LHCN-M2 (cell line): Measurements from ENCODE around the gene ASB7. TPM values are rescaled to one million over a fixed set of nuclear protein-coding genes. Genes with fewer than 3 reads are reported as not detected.
A peak's percentile ranks its signal among the peaks of the same experiment; 100 is the strongest.

Experiments used
- DNase-seq: peaks from one replicate; pipeline ENCODE4 v3.0.0-alpha.2; 2012; ENCODE audit warnings: low read depth
- total RNA-seq: library from RNA; depleted of rRNA; stranded (reverse); fragments of >200 nt; gene quantifications from 2 replicates; pipeline ENCODE4 v1.2.3, GENCODE V29; 2014; rRNA removed

ASB7 gene
- total RNA-seq, 1 experiment from 2014 or later, result 11.0 TPM

DNA sequence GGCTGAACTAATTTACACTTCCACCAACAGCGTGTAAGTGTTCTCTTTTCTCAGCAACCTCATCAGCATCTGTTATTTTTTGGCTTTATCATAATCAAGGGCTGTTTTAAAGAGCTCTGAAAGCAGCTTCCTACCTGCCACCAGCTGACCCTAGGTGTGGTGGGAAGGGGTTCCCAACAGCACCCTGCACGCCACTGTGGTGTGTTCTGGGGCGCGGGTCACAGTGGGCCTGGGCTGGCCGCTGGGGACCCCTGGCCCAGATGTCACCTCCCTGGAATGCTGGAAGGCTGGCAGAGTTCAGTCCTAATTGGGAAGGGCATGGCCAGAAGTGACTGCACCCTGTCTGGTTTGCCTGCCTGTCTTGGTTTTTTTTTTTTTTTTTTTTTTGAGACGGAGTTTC lies 82.2 kb downstream of the ASB7 start:
- no peak for DNase-seq

DNA sequence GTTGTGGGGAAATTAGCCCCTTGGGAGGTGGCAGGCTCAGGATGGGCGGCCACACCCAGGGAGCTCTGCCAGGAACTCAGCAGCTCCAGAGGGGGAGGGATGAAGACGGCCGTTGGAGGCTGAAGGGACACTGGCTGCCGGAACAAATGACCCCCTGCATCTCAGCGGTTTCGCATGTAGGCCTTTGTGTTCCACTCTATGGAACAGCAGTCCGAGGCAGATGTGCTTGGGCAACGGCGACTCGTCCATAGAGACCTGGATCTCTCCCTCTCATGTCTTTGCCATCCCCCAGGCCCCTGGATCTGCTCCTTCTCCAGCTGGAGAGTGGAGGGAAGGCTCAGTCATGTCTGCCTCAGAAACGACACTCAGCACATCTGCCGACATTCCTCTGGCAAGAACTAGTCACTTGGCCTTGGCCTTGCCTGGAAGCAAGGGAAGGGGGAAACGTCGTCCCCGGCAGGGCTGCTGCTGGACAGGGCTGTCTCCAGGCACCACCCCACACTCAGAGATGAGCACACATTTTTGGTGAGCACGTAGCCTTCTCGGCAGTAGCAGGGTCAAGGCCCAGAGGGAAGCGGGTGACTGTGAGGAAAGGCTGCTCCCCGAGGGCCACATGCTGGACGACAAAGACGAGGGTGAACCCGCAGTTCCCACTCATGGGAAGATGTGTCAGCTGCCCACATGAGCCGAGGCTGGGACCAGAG lies 83.8 kb downstream of the ASB7 start:
- DNase-seq, result no peak

DNA sequence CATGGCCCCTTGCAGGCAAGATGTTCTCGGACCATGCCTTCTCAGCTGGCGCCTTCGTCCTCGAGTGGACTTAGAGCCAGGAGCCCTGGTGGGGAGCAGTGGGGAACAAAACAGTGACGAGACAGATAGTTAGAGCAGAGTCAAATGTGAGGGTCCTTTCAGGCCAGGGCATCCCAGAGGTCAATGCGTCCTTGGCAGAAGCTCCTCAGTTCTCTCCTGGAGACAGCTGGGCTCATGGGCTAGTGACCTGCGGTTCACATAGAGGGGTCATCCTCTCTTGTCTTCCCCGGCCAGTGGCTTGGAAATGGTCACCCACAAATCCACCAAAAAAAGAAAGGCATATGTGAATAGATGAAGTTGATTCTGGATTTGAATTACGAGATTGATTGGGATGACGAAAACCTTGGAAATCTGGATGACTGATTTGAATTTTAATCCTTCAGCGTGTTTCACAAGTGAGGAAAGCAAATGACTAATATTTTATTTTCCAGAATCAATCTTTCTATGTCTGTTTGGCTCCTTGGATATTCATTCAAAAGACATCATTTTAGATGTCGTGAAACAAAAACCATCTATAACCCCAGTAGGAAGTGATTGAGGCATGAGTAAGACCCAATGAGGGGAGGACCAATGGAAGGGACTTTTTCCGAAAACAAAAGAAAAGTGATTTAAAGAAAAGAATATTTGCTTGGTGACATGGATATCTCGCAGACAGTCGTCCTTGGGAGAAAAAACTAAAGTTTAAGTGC lies 84.5 kb downstream of the ASB7 start:
- peak; percentile 53 for DNase-seq

DNA sequence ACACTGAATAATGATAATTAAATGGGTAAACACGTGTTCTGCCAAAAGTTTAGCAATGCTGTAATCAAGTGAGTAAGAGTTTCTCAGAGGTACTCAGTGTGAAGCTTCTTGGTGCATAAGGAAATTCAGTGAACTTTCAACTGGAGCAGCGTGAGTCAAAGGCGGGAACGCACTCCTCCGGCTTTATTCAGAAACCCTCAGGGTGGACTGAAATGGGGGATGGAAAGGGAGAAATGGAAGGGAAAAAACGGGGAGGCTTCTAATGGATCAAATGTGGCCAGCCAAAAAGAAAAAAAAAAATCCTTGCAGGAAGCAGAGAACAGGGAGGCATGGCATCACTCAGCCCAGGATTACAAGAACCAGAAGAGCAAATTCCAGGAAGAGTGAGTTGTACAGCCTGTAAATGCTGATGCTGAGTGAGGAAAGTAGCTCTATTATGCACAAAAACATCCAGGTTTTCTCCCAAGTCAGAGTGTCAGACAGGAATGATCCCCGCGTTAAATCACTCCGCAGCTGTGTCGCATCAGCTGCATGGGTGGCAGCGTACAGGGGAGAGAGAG lies 85.3 kb downstream of the ASB7 start:
- peak; percentile 62 for DNase-seq

DNA sequence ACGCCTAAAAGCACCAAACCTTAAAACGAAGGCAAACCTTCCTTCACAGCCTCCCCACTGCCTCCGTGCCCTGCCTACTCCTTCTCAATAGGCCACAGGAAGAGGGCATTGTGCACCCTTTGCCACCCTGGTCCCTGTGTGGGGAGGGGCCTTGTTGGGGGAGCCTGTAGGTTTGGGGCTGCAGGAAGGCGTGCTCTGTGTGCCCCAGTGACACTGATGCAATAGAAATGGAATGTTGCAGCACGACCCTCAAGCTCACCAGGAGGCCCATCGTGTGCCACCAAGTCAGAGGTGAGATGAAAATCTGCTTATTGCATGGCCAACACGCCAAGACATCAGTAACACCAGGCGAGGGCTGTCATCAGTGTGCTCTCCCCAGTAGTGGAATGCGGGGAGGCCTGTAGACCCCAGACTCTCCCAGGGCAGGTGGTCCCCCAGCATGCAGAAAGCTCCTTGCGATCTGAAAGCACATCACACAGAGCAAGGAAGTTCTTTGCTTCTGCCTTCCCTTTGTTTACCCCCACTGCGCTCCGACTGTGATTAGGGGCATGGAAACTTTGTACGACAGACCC lies 86.2 kb downstream of the ASB7 start:
- DNase-seq, result no peak

DNA sequence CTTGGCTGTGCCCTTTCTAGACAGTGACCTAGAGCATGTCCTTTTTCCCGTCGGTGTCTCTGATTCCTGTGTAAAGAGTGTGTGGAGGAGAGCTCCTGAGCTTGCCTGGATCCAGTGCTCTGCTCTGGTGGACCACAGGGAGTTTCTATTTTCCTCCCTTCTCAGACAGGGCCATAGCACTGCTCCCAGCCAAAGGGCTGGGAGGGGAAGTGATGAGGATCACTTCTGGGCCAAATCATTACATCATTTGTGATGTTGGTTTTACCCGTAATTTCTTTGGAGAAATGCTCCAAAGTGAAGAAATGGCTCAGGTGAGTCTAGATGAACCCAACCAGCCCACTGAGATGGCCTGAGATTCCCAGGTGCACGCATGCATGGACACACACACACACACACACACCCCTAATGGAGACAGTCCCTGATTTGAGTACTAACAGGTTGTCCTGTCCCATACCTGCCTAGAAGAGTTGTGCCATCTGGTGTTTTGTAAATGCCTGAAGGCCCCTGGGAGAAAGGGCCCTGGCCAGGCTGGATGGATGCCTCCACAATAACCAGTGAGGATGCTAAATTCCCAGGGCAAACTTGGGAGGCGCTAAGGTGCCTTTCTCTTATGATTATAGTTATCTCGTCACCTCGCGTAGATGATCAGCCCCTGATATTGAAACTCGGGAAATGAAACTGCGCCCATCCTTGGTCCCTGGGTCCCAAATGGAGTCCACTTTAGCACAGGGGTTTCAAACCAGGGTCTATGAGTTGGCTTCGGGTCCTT lies 86.9 kb downstream of the ASB7 start:
- no peak for DNase-seq

DNA sequence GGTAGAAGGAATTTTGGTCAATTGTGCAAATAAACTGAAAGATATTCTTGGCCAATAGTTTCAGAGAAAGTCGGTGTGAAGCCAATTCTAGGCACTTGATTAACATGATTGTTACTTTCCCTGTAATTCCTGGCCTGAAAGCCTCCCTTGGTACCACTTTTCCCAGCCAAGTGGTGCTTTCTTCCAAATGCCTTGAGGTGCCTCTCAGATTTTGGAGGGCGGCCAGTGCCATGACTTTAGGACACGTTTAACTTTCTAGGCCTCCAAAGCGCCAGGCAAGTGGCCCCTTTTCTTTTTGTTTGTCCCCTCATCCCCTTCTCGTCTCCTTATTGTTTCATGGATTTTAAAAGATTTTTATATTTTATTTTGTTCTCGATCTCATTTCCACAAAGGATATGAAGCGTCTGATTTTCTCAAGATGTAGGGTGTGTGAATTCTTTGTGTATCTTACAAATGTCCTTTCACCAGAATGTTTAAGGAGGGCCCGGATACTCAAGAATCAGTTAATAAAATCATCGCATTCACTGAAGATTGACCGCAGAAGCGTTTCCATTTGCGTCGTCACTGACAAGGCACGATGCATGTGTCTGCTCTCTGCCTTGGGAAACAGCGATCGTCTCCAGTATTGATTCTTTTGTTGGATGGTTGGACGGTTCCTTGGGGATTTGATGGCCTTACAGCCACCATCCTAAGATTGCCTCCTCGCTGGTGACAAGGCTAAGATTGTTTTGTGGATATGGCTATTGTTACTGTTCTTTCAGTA lies 87.8 kb downstream of the ASB7 start:
- no peak for DNase-seq

DNA sequence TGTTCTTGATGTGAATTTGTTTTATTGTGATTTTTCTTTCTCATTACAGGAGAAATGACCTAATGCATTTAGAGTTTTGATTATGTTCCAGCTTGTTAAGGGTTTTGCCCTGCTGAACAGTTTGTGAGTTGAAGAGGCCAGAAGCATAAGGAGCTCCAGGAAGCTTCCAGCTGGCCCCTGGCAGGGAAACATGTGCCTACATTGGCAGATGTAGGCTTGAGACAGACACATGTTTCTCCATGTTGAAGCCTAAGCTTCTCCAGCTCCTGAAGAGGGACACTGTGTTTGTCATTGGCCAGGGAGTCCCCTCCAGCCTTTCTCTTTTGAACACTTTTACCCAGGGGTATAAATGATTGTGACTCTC lies 88.4 kb downstream of the ASB7 start:
- DNase-seq, result no peak

DNA sequence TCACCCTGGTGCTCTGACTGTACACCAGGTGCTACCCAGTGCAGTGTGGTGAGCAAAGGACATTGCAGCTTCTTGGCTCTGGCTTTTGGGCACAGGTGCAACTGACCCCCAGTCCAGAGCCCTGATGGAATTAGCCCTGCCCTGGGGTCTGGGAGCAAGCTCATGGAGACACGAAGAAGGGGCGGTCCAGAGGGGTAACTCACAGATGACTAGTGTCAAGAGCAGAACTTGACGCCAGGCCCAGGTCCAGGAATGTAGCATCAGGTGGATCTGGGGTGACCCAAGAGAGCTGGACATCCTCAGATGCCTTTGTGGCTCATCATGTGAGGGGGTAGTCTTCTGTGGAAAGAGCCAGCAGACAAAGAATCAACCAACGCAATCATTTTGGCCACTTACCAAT lies 88.9 kb downstream of the ASB7 start:
- no peak for DNase-seq

DNA sequence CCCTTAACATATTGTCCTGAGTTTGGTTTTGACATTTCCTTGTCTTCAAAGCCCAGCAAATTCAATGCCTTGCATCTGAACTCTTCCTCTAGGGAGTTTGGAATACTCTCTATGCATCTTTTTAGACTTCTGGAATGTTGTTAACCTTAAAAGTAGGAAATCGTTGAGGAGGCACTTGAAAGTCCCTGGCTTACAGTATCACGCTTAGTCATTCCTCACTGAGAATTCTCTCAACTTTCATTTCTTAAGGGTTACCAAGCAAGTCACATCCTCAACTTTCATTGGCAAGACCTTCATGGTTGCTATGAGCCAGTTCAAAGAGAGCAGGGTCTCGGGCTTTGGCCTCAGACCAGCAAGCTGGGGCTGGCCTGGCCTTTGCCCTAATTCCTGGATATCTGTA lies 89.9 kb downstream of the ASB7 start:
- DNase-seq, result no peak

DNA sequence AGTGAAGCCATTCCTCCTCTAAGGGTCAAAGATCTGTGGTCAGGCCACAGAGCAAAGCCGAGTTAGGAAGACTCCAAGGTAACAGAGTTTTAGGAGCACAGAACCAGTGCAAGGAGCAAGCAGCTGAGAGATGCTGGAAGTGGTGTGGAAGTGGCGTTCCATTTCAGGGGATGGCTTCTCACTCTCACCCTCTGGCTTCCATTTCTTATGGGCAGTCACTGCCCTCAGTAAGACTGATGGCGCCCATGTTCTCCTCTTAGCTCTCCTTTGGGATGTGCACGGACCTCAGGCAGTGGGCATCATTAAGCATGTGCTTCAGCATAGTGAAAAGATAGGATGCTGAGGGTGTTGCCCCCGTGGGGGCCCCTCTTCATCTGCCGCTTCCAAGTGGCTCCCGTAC lies 90.3 kb downstream of the ASB7 start:
- DNase-seq, result no peak

DNA sequence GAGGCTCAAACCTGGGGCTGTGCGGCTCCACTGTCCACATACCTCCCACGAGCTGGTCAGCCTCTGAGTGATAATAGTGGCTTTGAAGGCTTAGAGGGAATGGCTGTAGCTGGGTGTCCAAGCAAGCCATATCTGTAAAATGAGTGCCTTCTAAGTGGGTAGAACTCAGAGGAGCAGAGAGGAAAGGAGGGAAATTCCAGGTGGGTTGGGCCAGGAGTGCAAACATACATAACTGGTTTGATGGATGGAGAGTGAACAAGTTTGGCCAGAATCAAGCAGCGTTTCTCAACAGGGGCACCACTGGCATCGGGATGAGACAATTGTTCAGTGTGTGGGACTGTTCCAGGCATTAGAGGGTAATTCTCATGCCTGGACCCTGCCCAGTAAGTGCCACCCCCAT lies 91.1 kb downstream of the ASB7 start:
- DNase-seq, result no peak

DNA sequence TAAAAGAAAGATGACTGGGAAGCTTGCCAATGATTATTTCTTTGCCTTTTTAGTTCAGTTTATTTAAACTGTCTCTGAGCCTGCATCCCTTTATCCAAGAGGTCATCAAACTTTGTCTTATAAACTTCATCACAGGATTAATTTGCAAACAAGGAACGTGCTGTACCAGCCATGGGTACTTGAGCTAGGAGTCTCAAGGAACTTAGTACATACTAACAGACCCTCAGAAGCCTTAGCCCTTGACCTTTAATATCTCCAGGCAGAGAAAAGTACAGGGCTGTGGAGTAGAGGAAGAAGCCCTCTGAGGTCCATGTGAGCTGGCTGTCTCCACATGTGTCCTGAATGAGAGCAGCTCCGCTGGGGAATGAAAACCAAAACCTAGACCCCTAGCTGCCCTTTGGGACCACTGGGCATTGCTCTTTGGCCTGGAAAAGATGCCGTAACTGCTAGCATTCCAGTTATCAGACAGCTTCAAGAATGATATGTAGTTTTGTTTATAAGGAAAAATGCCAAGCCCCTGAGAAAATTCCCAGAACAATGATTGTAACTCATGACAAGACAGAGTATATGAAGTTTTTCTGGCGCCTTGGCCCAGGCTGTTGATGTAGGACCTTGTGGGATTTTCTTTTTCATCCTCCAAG lies 92.1 kb downstream of the ASB7 start:
- no peak for DNase-seq

DNA sequence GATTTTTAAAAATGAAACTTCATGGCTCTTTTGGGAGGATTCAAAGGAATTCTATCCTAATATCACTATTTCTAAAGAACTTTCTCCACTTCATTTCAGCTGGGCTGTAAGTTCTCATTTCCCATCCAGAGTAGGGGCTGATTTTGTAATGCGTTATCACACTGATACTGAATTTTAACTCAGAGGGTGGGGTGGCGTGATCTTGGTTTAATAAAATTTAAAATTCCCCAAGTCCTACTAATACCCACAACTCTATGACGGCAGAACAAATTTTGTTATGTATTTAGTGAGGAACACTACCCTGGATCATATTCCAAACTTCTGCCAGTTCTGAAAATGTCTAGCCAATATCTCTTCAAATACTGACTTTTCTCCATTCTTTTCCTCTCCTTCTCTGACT lies 92.7 kb downstream of the ASB7 start:
- no peak for DNase-seq

DNA sequence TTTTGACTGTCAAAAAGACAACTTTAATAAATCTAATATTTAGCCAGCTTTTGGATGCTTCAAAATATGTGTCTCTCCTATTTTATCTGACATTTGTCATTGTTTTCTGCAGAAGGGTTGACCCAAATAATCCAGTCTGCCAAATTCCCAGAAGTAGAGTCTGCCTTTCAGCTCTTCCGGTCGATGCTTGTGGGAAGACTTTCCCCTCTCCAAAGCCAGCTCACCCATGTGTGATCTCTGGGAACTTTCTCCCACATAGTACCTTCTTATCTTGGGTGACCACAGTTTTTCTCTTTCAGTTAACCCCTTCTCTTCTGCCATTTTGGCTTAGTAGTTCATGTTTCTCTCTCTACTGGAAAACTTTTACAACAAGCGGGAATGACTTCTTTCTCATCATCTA lies 94.1 kb downstream of the ASB7 start:
- no peak for DNase-seq

Other genes starting within 250 kb of the ASB7 start
- not detected in 2 replicates for gene CERS3, start 73.6 kb upstream of the ASB7 start, total RNA-seq
- gene LINS1, start 405 bp upstream of the ASB7 start, total RNA-seq, result 9.5 and 14.7 TPM in 2 replicates